Skeletal muscle cell (primary cell): ENCODE measurements around the gene NDUFB10.
A peak's percentile ranks its signal among the peaks of the same experiment; 100 is the strongest.

Source experiments
- DNase-seq: peaks from one replicate; pipeline ENCODE4 v3.0.0-alpha.2; 2010; ENCODE audit warnings: low read depth
- H3K4me3 ChIP-seq: 2 replicates; pipeline ENCODE4 v1.5.1; 2011; ENCODE audit warnings: low read depth, mild to moderate bottlenecking, control low read depth, low read length, moderate library complexity

NDUFB10 gene

DNA sequence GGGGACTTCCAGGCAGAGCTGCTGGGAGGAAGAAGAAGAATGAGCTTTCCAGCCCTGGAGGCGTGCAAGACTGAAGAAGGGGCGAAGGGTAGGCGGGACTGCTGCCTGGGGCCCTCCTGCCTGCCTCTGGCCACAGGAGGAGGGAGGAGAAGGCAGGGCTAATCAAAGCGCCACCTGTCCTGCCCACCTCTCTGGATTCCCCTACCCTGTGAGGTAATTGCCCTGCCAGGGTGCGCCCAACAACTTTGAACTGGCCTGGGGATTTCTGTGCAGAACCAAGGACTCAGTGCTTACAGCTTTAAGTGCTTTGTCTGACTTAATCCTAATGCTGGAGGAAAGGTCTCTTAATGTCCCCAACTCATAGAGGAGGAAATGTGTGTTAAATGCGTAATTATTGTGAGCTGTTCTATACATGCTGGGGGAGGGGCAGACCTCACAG lies 22.1 kb downstream of the NDUFB10 start, which contains the start of gene NOXO1:
NOXO1 (minus strand) TSS at position 72 of the 439 bp plus-strand sequence. CDS start 290 bp downstream, outside the sequence.
- H3K4me3 ChIP-seq: no peak within 1 kb of the TSS
- no peak for DNase-seq

DNA sequence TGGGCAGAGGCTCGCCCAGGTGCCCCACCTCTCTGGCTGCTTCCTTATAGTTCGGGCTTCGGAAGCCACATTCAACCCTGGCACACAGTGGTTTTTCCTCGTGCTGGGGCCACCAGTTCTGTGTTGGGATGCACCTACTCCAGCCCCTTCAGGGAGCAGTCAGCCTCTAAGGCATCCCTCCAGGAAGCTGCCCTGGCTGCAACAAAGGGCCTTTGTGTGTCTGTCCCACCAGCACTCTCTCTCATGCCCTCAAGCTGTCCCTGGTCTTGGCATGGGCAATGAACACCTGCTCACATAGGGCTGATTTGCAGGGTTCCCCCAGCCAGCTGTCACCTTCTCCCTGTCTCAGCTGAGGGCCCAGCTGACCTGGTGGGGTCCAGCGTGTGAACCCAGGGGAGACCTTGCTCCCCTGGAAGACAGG lies 22.7 kb downstream of the NDUFB10 start:
- no peak for DNase-seq
- H3K4me3 ChIP-seq: no peak overlapping the region

DNA sequence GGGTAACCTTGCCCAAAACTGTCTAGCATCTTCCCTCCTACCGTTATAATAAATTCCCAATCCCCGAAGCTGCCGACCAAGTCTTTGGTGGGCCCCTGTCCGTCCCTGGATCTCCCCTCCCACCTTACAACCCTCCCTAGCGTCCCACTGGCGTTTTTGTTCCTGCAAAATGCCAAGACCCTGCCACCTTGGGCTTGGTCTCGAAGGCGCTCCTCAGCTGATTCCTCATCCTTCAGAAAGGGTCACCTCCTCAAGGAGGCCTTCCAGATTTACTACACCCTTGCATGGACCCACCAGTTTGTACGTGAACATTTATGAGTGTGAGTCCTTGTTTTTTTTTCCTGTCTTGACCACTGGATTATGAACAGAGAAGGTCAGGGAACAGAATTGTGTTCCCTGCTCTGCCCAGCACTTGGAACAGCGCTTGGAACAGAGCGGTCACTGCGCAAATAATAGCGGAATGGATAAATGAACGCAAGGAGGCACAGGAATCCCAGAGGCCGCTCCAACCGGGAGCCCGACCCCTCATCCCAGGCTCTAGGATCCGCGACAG lies 23.7 kb downstream of the NDUFB10 start:
- H3K4me3 ChIP-seq: peak overlapping the region; percentile 56
- no peak for DNase-seq

DNA sequence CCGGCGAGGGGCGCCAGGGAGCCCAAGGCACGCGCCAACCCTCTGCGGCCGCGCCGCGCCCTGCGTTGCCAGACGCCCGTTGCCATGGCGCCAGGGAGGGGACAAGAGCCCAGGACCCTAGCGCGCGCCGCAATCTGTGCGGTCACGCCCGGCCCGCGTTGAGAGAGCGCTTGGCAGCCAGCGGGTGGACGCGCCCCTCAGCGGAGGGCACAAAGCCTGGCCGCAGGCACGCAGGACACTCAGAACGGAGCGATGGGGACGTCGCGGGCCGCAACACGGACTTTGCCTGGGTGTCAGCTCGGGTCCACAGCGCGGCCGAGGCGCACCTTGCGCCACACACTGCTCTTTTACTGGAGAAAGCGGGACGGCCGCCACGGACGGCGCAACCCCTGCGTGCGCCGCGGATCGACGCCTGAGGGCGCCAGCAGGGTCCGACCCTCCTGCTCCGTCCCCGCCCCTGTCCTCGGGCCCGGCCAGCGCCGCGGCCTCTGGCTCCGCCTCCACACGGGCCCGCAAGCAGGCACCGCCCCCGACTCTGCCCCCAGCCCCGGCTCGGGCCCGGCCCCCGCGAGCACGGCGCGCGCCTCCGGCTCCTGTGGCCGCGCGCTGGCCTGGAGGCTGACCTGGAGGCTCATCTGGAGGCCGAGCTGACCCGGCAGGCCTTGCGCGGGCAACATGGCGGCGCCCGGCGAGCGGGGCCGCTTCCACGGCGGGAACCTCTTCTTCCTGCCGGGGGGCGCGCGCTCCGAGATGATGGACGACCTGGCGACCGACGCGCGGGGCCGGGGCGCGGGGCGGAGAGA lies 24.4 kb downstream of the NDUFB10 start, which contains the start of gene GFER:
GFER (plus strand) TSS at position 650 of the 803 bp plus-strand sequence; CDS start at position 676, 26 bp downstream.
- DNase-seq: peak; percentile 70
- peak within 1 kb of the TSS; percentile 71 for H3K4me3 ChIP-seq

DNA sequence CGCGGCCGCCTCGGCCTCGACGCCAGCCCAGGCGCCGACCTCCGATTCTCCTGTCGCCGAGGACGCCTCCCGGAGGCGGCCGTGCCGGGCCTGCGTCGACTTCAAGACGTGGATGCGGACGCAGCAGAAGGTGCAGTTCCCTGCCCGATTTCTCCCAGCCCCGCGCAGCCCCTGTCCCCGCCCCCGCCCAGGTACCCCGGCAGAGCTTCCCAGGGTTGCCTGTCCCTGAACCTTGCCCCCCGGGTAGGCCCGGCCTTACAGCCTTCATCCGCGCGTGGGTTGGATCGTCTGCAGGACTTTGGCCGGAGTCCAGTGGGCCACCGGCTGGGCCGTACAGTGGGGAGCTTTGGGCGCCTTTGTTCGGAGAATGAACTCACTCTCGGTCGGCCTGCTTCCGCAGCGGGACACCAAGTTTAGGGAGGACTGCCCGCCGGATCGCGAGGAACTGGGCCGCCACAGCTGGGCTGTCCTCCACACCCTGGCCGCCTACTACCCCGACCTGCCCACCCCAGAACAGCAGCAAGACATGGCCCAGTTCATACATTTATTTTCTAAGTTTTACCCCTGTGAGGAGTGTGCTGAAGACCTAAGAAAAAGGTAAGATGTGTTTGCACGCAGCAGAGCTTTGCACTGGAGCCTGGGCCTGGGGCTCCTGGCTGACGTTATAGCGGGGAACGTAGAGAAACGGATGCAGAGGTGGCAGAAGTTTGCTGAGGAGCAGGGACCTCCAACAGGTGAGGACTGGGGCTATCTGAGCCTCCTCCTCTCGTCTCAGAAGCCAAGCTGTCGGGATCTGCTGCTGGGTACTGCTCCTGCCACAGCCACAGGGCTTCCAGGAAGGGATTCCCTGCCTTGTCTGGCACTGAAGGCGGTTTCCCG lies 25.2 kb downstream of the NDUFB10 start:
- no peak for DNase-seq
- H3K4me3 ChIP-seq: peak overlapping the region; percentile 71

DNA sequence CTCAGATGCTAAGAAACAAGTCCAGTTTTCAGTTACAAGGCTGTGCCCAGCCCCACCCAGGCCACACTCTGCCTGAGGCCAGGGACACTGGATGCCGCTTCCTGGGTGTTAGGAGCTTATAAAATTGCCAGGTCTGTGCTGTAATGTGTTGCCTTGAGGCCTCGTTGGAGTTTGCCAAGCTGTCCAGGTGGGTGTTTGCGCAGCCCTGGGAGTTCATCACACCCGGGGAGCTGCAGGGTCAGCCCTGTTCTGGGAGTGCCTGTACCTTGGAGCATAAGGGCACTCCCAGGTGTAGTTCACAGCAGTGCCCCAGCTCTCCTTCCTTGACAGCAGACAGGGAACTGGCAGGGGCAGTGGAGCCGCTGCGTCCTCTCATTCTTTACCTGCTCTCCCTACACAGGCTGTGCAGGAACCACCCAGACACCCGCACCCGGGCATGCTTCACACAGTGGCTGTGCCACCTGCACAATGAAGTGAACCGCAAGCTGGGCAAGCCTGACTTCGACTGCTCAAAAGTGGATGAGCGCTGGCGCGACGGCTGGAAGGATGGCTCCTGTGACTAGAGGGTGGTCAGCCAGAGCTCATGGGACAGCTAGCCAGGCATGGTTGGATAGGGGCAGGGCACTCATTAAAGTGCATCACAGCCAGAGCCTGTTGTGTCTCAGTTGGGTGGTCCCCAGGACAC lies 26.3 kb downstream of the NDUFB10 start:
- peak overlapping the region; percentile 71 for H3K4me3 ChIP-seq
- DNase-seq: no peak

DNA sequence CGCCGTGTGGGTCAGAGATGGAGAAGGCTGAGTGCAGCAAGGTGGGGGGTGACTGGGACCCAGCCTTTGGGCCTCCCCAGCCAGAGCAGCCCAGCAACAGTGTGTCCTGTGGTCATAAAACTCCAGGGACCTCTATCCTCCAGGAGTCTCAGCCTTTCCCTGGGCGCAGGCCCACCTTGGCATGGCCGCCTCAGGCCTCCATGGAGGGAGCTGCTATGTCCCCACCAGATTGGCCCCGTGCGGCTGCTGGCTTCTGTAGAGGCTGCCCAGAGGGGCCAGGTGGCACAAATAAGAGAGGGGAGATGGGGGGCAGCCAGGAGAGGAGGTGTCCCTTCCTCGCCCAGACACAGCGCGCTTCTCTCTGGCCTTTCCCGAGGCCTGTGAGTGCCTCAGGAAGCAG lies 27.9 kb downstream of the NDUFB10 start:
- DNase-seq: no peak
- no peak overlapping the region for H3K4me3 ChIP-seq

DNA sequence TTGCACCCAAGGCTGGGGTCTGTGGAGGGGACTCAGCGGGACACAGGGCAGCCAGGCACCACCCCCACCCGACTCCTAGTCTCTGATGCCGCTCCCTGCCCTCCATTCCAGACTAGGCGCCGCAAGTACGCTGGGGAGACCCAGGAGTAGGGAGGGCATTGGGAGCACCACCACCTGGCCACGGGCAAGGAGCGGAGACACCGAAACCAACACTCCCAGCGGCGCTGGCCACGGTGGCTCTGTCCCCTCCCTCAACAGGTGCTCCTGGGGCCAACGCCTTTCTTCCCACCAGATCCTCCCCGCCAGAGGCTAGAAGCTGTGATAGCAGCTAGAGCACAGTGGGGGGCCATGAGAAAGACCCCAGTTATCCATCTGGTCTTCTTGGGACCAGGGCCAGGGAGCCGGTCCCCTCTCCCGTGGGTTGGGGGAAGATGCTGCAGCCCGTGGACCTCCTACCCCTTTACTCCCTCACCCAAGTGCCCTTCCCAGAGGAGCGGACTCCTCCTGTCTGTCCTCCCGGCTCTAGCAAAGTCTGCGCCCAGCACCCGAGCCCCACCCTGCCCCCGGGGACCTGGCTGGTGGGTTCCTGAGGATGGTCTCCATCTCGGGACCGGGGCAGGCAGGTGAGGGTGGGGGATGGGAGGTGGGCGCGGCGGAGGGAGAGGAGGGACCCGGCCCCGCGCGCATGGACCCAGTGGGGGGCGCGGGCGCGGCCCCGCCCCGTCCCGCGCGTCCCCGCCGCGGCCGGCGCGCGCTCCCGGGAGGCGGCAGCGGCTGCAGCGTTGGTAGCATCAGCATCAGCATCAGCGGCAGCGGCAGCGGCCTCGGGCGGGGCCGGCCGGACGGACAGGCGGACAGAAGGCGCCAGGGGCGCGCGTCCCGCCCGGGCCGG lies 30.1 kb downstream of the NDUFB10 start, which contains the start of gene SYNGR3:
SYNGR3 (plus strand) TSS at position 762 of the 892 bp plus-strand sequence. CDS start 133 bp downstream, outside the sequence.
- no peak for DNase-seq
- peak within 1 kb of the TSS; percentile 18 for H3K4me3 ChIP-seq

DNA sequence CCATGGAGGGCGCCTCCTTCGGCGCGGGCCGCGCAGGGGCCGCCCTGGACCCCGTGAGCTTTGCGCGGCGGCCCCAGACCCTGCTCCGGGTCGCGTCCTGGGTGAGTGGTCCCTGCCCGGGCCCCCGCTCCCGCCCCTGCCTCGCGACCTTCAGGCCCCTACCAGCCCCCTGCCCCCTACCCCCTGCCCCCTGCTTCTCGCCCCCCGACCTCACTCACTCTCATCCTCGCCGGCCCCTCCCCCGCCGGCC lies 30.7 kb downstream of the NDUFB10 start:
- DNase-seq: no peak
- peak overlapping the region; percentile 18 for H3K4me3 ChIP-seq

DNA sequence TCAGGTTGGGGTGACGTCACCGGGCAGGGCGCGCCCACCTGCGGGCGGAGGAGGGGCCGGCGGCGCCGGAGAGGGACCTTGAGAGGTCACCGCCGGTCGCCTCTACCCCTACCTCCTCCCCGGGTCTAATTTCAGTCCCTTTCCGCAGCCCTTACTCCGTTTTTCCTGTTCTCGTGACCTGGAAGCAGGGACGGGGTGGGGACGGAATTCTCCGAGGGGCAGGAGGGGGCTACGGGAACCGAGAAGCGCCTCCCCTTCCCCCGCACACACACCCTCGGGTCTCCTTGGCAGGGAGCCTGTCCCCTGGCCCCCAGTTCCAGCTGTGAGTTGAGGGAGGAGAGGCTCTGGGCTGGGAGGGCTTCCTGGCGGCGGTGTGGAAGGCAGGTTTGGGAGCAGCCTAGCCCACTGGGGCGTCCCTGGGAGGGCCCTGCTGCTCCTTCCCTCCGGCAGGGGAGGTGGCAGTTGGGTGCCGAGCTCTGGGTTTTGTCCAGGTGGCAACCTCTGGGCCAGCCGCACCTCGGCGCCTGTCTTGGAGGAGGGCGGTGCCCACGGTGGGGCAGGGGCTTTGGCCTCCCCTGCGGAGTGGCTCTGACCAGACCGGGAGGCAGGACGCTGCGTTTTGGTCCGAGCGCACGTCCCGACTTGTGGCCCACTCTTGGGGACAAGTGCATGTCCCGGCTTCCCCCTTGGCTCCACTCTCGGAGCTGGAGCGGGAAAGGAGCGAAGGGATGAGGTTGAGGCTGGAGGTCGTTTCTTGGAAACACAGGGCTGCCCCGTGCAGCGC lies 31.2 kb downstream of the NDUFB10 start:
- H3K4me3 ChIP-seq: peak overlapping the region; percentile 18
- DNase-seq: no peak

DNA sequence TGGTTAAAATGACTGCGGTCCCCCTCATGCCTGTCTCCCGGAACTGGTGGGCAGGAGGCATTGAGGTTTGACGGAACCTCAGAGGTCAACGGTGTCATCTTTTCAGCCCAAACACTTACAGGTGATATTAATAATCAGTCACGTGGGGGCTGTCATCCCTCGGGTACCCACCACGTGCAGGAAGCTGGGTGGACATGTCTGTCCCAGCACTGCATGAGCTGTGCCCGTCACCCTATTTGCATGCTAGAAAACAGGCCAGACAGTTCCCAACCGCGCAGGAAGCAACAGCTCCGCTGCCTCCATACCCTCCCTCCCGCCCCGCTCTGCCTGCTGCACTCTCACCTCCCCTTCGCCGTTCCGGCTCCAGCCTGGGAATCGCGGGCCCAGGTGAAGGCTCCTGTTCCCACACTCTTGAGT lies 31.8 kb downstream of the NDUFB10 start:
- no peak for DNase-seq
- H3K4me3 ChIP-seq: no peak overlapping the region

DNA sequence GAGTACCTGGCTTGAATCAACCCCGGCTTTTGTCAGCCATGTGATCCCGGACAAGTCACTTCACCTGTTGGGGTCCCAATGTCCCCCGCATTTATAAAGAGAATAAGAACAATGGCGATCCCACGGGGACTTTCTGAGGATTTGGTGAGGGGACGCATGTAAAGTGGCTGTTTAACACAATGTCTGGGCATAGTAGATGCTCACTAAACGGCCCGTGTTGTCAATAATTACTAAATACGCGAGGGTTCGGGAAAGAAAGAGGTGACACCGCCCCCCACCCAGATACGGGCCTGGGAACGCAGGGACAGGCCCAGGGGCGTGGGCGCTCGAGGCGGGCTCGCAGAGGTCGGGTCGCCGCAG lies 32.2 kb downstream of the NDUFB10 start:
- peak overlapping the region; percentile 34 for H3K4me3 ChIP-seq

DNA sequence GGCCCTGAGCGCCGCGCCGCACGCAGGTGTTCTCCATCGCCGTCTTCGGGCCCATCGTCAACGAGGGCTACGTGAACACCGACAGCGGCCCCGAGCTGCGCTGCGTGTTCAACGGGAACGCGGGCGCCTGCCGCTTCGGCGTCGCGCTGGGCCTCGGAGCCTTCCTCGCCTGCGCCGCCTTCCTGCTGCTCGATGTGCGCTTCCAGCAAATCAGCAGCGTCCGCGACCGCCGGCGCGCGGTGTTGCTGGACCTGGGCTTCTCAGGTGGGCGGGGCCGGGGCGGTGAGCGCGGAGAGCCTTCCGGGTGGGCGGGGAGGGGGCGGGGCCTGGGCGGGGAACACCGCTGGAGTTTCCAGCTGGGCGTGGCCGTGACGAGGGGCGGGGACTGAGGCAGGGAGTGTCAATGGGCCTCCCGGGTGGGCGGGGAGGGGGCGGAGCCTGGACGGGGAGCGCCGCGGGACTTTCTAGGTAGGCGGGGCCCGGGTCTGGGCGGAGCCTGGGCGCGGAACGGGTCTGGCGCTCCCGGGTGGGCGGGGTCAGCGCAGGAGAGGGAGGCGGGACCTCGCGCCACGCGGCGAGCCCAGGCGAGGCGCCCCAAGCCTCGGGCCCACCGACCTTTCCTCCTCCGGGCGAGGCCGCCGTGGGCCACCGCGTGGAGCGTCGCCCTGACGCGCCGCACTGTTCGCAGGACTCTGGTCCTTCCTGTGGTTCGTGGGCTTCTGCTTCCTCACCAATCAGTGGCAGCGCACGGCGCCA lies 32.8 kb downstream of the NDUFB10 start:
- DNase-seq: peak; percentile 64
- peak overlapping the region; percentile 34 for H3K4me3 ChIP-seq

More for the DNA sequence above, 32.2 kb downstream of the NDUFB10 start:
- DNase-seq: no peak

DNA sequence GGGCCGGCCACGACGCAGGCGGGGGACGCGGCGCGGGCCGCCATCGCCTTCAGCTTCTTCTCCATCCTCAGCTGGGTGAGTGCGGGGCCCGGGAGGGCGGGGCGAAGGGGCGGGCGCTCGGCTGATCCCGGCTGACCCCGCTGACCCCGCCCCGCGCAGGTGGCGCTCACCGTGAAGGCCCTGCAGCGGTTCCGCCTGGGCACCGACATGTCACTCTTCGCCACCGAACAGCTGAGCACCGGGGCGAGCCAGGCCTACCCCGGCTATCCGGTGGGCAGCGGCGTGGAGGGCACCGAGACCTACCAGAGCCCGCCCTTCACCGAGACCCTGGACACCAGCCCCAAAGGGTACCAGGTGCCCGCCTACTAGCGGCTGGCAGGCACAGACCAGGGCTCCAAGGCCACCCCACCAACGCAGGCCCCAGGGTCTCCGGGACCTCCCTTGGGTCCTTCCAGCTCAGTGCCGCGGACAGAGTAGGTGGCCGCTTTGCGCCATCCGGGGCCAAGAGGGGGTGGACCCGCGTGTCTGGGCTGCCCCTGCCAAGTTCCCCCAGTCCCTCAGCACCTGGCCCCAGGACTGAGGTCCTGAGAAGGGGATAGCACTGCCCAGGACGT lies 33.5 kb downstream of the NDUFB10 start:
- peak overlapping the region; percentile 34 for H3K4me3 ChIP-seq
- DNase-seq: no peak

DNA sequence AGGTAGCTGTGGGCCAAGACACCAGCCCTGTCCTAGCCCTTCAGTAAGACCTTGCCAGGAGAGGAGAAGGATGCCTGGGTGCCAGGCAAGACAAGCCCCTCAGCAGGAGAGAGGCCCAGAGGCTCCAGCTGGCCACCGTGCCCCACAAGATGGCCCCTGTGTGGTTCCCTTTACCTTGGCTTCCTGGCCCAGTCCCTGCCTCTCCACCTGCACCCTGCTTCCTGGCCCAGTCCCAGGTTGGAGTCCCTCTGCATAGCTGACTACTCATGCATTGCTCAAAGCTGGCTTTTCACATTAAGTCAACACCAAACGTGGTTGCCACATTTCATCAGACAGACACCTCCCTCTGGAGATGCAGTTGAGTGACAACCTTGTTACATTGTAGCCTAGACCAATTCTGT lies 34.4 kb downstream of the NDUFB10 start:
- no peak for DNase-seq
- no peak overlapping the region for H3K4me3 ChIP-seq

DNA sequence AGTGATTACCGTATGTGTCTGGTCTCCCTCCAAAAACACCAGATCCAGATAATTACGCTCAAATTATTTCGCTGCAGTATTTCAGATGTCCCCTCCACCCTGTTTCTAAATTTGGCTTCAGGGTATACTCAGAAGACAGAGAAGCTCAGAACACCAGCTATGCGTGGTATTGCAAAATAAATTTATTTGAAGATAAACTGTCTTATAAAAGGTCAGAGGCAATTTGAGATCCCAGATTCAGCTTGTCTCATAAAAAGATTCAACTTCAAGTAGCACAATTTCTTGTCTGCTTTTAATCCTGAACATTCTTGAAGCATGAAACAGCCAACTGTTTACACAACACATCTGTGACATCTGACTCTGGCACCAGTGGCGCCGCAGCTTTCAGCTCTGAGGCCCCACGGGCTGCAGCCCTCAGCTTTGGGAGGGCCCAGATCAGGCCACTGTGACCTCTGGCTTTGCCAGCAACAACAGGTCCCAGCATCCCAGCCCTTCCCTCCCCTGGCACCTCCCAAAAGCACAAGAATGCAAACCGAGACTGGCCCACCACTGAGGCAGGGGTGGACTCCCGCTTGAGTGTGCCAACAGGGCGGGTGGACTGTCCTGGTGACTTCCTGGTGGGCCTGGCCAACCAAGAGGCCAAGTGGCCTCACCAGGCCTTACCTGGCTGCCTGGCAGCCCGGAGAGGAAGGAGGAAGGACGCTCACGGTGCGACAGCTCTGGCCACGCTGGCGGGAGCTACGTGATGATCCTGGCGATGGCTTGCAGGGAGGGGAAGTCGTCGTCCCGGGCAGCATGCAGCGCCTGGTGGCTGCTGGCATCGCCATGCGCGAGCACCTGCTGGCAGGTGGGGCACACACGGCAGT lies 38.4 kb downstream of the NDUFB10 start:
- no peak overlapping the region for H3K4me3 ChIP-seq
- no peak for DNase-seq
